GM18867 (cell line): Measurements from ENCODE around the gene ACSF3.
"Not testable (repeated sequence)": the region's sequence is repeated elsewhere in the genome, so short reads cannot be mapped to it uniquely, and the experiment has no call there.

ENCODE experiments used
- ATAC-seq: cut with Tn5 transposase; IDR thresholded peaks from one replicate; pipeline ENCODE4 v1.9.1; 2021; ENCODE audit warnings: mild to moderate bottlenecking, moderate library complexity; ENCODE audit not compliant: unreplicated experiment

The ACSF3 gene

DNA sequence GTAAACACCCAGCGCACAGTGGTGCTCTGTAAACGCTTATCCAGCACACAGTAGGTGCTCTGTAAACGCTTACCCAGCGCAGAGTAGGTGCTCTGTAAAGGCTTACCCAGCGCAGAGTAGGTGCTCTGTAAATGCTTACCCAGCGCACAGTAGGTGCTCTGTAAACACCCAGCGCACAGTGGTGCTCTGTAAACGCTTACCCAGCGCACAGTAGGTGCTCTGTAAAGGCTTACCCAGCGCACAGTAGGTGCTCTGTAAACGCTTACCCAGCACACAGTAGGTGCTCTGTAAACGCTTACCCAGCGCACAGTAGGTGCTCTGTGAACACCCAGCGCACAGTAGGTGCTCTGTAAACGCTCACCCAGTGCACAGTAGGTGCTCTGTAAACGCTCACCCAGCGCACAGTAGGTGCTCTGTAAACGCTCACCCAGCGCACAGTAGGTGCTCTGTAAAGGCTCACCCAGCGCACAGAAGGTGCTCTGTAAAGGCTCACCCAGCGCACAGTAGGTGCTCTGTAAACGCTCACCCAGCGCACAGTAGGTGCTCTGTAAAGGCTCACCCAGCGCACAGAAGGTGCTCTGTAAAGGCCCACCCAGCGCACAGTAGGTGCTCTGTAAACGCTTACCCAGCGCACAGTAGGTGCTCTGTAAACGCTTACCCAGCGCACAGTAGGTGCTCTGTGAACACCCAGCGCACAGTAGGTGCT, 92.4 kb downstream of the ACSF3 start:
- not testable (repeated sequence) for ATAC-seq

DNA sequence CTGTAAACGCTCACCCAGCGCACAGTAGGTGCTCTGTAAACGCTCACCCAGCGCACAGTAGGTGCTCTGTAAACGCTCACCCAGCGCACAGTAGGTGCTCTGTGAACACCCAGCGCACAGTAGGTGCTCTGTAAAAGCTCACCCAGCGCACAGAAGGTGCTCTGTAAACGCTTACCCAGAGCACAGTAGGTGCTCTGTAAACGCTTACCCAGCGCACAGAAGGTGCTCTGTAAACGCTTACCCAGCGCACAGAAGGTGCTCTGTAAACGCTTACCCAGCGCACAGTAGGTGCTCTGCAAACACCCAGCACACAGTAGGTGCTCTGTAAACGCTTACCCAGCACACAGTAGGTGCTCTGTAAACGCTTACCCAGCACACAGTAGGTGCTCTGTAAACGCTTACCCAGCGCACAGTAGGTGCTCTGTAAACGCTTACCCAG, 93.0 kb downstream of the ACSF3 start:
- not testable (repeated sequence) for ATAC-seq

DNA sequence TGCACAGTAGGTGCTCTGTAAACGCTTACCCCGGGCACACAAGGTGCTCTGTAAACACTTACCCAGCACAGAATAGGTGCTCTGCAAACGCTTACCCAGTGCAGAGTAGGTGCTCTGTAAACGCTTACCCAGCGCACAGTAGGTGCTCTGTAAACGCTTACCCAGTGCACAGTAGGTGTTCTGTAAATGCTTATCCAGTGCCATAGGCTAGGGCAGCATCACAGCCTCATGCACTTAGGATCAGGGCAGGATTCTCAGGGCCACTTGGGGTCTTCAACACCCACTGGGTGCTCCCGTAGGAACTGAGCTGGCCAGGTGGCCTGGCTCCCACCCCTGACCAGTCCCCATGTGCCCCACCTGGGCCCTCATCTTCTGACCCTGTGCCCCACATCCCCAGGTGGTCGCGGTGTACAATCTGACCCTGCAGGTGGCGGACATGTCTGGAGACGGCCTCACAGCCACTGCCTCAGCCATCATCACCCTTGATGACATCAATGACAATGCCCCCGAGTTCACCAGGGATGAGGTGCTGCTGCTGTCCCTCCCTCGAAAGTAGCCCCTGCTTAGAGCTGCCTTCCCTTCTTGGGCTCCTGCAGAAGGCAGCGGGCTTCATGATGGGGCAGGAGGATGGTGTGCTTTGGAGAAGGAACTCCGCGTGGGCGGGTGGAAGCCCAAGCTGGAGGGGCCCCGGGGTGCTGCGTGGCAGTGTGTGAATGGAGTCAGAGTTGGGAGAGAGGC, 93.5 kb downstream of the ACSF3 start:
- ATAC-seq: no peak

DNA sequence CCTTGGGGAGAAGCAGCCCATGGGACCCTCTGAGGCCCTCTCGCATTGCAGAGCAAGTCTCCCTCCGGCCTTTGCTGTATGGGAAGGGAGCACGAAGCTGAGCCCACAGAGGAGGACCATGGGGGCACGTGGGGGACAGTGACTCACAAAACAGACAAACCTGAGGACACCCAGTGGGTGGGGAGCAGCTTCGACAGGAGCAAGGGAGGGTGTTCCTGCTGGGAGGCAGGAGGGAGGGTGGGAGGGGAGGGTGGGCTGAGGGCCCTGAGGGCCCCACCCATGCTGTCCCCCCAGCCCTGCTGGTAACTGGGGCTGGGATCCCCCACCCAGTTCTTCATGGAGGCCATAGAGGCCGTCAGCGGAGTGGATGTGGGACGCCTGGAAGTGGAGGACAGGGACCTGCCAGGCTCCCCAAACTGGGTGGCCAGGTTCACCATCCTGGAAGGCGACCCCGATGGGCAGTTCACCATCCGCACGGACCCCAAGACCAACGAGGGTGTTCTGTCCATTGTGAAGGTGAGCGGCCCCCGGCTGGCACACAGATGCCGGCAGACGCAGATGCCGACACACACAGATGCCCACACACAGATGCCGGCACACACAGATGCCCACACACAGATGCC, 94.2 kb downstream of the ACSF3 start:
- ATAC-seq: no peak

DNA sequence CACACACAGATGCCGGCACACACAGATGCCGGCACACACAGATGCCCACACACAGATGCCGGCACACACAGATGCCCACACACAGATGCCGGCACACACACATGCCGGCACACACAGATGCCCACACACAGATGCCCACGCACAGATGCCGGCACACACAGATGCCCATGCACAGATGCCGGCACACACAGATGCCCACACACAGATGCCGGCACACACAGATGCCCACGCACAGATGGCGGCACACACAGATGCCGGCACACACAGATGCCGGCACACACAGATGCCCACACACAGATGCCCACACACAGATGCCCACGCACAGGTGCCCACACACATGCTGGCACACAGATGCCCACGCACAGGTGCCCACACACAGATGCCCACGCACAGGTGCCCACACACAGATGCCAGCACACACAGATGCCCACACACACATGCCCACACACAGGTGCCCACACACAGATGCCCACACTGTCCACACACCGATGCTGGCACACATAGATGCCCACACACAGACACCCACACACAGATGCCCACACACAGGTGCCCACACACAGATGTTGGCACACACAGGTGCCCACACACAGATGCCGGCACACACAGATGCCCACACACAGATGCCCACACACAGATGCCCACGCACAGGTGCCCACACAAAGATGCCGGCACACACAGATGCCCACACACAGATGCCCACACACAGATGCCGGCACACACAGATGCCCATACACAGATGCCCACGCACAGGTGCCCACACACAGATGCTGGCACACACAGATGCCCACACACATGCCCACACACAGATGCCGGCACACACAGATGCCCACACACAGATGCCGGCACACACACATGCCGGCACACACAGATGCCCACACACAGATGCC, 95.1 kb downstream of the ACSF3 start:
- not testable (repeated sequence) for ATAC-seq

DNA sequence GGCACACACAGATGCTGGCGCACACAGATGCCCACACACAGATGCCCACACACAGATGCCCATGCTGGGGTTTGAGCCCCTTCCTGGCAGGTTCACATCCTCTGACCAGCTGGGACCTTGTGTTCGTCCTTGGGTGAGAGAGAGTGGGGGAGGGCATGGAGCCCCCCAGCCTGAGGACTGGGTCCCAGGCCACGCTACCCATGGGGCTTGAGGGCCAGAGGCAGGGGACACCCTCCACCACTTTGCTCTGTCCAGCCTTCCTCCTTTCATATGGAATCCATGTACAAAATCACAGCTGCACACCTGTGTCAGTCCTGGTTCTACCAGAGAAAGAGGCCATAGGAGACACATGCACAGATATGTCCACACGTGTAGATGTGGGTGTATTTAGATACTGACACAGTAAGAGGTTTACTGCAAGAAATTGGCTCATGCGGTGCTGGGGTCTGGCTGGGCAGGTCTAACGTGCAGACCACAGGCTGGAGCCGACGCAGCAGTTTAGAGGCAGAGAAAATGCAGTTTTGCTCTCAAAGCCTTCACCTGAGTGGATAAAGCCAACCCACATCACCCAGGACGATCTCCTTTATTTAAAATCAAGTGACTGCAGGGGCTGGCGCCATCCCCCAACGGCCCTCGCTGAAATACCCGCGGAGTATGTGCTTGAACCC, 95.8 kb downstream of the ACSF3 start:
- no peak for ATAC-seq

DNA sequence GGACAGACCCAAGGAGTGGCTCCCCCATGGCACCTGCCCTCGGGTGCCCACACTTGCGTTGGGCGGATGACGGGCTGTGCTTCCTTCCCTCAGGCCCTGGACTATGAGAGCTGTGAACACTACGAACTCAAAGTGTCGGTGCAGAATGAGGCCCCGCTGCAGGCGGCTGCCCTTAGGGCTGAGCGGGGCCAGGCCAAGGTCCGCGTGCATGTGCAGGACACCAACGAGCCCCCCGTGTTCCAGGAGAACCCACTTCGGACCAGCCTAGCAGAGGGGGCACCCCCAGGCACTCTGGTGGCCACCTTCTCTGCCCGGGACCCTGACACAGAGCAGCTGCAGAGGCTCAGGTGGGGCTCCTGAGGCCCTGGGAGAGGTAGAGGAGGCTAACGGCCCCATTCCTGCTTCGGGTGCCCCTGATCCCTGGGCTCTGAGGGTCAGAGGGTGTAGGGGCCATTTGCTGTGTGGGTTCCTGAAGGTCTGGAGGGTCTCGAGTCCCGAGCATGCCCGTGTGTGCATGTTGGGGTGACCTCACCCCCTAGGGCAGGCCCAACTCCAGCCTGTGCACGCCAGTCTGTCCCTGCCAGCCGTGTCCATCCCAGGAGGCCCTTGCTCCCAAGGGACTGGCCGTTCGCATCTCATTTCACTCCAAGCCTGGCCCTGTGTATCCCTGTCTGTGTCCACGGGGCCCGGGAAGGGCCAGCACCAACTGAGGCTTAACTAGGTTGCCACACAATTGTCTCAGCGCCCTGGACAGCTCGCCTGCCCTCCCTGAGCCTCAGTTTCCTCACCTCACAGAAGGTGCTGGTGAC, 96.7 kb downstream of the ACSF3 start:
- no peak for ATAC-seq

DNA sequence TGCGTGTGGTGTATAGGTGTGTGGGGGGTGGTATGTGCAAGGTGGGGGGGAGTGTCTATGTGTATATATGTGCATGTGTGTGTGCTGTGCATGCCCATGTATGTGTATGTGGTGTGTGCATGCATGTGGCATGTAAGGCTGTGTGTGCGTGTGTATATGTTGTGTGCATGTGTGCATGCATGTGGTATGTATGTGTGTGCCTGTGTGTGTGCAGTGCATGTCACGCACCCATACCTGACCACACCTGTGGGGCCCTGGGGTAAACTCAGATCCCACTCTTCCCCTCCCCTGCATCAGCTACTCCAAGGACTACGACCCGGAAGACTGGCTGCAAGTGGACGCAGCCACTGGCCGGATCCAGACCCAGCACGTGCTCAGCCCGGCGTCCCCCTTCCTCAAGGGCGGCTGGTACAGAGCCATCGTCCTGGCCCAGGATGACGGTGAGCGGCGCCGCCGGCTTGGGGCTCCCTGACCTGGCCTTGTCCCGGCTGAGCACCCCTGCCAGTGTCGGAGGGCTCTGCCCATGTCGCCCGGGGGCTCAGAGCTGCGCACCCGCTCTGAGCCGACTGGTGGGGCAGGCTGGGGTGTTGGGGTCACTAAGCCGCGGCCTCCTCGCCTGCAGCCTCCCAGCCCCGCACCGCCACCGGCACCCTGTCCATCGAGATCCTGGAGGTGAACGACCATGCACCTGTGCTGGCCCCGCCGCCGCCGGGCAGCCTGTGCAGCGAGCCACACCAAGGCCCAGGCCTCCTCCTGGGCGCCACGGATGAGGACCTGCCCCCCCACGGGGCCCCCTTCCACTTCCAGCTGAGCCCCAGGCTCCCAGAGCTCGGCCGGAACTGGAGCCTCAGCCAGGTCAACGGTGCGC, 97.6 kb downstream of the ACSF3 start:
- no peak for ATAC-seq

DNA sequence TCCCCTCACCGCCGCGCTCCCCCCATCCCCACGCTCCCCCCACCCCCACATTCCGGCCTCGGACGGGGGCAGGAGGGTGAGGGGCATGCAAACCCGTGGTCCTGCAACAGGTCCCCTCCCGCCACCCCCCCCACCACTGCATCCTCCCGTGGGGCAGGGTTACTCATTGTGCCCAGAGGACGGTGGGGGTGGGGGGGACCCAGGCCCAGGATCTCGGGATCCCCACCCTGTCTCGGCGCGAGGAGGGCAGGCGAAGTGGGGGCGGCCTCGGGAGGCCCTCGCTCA, 98.2 kb downstream of the ACSF3 start:
- ATAC-seq: no peak

DNA sequence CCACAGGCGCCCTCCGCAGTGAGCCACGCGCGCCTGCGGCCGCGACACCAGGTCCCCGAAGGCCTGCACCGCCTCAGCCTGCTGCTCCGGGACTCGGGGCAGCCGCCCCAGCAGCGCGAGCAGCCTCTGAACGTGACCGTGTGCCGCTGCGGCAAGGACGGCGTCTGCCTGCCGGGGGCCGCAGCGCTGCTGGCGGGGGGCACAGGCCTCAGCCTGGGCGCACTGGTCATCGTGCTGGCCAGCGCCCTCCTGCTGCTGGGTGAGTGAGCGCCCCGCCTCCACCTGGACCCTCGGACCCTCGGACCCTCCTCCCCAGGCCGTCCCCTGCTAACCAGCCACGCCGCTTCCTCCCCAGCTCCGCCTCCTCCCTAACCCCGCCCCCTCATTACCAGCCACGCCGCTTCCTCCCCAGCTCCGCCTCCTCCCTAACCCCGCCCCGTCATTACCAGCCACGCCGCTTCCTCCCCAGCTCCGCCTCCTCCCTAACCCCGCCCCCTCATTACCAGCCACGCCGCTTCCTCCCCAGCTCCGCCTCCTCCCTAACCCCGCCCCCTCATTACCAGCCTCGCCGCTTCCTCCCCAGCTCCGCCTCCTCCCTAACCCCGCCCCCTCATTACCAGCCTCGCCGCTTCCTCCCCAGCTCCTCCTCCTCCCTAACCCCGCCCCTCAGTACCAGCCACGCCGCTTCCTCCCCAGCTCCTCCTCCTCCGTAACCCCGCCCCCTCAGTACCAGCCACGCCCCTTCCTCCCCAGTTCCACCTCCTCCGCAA, 98.7 kb downstream of the ACSF3 start:
- ATAC-seq: peak; percentile 40

DNA sequence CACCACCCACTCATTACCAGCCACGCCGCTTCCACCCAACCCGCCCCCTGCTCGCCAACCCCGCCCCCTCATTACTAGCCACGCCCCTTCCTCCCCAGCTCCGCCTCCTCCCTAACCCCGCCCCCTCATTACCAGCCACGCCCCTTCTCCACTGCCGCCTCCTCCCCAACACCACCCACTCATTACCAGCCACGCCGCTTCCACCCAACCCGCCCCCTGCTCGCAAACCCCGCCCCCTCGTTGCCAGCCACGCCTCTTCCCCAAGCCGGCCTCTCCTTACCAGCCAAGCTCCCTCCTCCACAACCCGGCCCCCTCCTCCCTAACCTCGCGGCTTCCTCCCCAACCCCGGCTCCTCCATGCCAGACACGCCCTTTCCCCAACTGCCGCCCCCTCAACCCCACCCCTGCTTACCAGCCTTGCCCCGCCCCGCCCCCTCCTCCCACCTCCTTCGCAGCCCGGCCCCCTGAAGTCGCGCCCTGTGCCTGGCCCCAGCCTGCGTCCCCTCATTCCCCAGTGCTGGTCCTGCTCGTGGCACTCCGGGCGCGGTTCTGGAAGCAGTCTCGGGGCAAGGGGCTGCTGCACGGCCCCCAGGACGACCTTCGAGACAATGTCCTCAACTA, 99.4 kb downstream of the ACSF3 start:
- no peak for ATAC-seq

DNA sequence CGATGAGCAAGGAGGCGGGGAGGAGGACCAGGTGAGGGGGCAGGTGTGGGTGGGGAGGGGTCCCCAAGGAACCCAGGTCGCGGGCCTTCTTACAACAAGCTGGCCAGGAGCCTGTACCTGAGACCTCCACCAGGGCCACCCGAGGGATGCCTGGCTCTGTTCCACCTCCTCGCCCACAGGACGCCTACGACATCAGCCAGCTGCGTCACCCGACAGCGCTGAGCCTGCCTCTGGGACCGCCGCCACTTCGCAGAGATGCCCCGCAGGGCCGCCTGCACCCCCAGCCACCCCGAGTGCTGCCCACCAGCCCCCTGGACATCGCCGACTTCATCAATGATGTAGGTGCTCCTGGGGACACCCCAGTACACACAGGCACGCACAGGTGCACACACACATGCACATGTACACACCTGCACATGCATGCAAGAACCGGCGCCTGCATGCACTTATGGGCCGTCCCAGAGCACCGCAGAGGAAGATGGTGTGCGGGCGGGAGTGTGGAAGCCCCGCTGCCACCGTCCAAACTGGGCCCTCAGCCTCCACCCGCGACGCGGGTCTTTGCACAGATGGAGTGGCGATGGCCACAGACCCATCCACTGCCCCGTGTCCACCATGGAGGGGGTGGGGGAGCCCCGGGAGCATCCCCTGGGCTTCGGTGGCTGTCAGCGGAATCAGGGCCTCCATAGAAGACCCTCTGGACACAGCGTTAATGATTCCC, 100.1 kb downstream of the ACSF3 start:
- ATAC-seq: no peak

DNA sequence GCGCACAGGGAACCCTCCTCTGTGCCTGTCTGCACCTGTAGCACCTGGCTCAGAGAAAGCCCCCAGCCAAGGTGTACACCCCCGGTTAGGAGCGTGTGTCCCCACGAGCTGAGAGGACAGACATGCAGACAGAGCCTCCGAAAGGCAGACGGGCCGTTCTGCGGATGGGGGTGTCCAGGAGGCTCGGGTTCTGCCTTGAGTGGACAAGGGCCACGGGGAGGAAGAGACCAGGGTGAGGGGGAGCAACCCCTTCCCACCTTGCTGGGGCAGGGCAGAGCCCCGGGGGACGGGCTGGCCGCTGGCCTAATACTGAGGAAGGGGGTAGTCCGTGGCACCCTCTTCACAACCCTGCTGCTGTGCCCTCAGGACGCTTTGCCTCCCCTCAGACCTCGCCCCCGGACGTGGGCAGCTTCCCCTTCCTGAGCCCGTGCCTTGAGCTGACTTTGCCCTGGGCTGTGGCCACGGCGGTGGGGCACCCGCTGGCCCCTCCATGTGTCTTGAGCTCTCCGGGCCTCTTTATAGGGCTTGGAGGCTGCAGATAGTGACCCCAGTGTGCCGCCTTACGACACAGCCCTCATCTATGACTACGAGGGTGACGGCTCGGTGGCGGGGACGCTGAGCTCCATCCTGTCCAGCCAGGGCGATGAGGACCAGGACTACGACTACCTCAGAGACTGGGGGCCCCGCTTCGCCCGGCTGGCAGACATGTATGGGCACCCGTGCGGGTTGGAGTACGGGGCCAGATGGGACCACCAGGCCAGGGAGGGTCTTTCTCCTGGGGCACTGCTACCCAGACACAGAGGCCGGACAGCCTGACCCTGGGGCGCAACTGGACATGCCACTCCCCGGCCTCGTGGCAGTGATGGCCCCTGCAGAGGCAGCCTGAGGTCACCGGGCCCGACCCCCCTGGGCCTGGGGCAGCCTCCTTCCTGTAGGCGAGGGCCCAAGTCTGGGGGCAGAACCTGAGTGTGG, 101.0 kb downstream of the ACSF3 start:
- no peak for ATAC-seq

DNA sequence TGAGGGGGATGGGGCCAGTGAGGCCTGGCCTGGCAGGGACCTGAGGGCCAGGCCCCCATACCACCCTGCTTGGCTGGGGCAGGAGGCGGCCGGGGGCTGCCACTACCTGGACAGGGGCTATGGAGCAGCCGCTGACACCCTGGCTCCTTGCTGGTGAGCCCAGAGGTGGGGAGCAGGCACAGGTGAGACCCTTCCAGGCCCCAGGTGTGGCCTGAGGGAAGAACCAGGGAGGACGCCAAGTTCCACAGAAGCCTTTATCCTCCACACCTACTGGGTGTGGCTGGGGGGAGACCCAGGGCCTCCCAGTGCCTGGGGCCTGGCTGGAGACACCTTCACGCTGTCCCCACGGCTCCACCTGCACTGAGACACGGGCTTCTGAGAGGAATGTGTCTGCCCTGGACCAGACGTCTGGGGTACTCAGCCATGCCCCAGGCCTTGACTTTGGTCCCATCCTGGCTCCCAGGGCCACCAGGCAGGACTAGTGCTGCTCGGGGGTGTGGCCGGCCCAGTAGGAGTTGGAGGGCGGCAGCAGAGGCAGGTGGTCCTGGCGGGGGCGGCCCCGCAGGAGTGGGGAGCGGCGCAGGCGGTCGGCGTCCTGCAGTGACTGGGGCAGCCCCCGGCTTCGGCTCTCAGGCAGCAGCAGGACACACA, 102.0 kb downstream of the ACSF3 start:
- no peak for ATAC-seq

DNA sequence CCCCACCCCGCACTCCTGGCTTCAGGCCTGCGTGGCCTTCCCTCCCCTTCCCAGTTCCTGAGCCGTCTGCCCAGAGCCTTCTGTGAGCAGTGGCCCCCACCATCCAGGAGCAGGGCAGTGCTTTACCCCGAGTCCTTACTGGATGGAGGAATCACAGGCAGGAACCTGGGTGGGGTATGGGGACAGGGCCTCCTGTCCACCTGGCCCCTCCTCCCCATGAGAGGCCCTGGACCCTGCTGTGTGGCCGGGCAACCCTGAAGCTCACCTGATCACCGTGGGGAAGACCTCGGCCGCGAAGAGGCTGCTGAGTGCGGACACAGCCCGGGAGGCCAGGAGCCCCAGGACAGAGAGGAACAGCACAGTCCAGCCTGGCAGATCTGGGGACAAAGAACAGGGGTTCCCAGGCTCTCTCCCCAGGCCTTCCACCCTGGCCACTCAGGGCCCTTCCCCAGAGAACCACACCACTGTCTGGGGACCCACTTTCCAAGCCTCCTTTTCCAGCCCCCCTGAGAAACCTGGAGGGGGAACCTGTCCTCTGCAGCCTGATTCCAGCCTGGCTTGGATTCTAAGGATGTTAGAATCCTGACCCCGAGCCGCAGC, 103.5 kb downstream of the ACSF3 start:
- ATAC-seq: no peak
